ENCODE results near the gene BEST4. TPM values are rescaled to one million over a fixed set of nuclear protein-coding genes. Genes with fewer than 3 reads are reported as not detected.

The BEST4 gene
- total RNA-seq, 1 donor from 2014 or later = 0.91 TPM

DNA sequence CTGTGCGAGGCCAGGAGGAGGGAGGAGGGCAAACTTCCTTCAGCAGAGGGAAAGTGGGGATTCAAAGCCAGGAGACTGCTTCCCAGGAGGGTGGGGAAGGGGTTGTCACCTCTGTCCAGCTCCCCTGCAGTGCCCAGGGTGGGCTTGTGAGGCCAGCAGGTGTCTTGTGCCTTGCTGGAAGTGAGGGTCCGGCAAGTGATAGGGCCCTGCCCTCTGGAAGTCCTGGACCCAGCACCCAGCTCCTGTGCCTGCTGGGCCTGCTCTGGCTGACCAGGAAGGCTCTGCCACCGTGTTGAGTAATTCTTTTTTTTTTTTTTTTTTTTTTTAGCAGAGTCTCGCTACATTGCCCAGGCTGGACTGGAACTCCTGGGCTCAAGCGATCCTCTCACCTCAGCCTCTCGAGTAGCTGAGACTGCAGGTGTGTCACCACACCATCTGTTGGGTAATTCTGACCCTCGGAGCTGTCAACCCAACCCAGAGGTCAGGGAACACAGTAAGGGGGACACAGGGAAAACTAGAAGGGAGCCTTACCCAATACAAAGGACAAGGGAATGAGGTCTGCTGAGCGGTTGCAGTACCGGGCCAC, 1.0 kb downstream of the BEST4 start:
- DNase-seq (ENCODE audit: low spot score) = no peak
- H3K36me3 Mint-ChIP-seq (ENCODE audit: low read depth) = peaks cover 16% of the 10 kb centered on the region
- H3K4me3 Mint-ChIP-seq (ENCODE audit: low read depth) = peak overlapping the region; percentile 72
- intact Hi-C loops (cut with micrococcal nuclease) = loop anchor here (5.0 kb wide), 2 partner anchors 35 to 225 kb away; partner anchors contain the start of genes HECTD3 and UROD
- no peak overlapping the region for H3K27ac Mint-ChIP-seq
- no peaks in the 10 kb centered on the region for H3K9me3 Mint-ChIP-seq
- H3K27me3 Mint-ChIP-seq (ENCODE audit: low read depth) = no peaks in the 10 kb centered on the region
- peaks cover 28% of the 10 kb centered on the region for H3K4me1 Mint-ChIP-seq (ENCODE audit: low read depth)

DNA sequence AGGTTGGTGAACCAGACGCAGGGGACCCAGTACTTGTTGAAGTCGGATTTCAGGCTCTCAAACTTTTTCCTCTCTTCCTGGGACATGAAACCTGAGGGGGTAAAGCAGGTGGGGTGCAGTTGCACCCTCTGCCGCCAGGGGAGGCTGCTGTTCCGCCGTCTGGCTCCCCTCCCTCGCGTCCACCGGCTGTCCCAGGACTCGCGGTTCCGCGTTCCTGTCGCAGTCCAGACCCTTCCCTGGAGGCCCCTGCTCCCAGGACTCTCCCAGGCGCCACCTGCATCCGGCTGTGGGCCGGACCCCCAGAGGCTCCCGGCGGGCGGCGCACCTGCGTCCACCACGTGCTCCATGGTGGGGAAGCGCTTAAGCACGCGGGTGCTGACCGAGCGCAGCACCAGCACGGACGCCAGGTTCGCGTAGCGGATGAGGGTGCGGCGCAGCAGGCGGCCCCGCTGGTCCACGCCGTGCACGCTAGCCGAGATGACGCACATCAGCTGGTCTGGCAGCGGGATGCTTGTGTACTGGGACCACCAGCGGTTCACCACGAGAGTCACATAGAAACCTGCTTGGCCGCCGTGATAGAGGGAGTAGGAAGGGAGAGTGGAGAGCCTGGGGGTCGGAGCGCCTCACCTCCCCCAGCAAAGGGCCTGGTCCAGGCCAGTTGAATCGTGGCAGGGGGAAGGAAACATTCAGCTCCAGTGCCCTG, 1.7 kb downstream of the BEST4 start:
- H3K27ac Mint-ChIP-seq = peak overlapping the region; percentile 80
- H3K4me3 Mint-ChIP-seq (ENCODE audit: low read depth) = peak overlapping the region; percentile 72
- H3K9me3 Mint-ChIP-seq = no peaks in the 10 kb centered on the region
- peaks cover 29% of the 10 kb centered on the region for H3K4me1 Mint-ChIP-seq (ENCODE audit: low read depth)
- peaks cover 22% of the 10 kb centered on the region for H3K36me3 Mint-ChIP-seq (ENCODE audit: low read depth)
- H3K27me3 Mint-ChIP-seq (ENCODE audit: low read depth) = no peaks in the 10 kb centered on the region
- peak; percentile 72 for DNase-seq (ENCODE audit: low spot score)
- intact Hi-C loops (cut with micrococcal nuclease) = loop anchor here (5.0 kb wide), 2 partner anchors 36 to 226 kb away; partner anchors contain the start of genes HECTD3 and UROD

DNA sequence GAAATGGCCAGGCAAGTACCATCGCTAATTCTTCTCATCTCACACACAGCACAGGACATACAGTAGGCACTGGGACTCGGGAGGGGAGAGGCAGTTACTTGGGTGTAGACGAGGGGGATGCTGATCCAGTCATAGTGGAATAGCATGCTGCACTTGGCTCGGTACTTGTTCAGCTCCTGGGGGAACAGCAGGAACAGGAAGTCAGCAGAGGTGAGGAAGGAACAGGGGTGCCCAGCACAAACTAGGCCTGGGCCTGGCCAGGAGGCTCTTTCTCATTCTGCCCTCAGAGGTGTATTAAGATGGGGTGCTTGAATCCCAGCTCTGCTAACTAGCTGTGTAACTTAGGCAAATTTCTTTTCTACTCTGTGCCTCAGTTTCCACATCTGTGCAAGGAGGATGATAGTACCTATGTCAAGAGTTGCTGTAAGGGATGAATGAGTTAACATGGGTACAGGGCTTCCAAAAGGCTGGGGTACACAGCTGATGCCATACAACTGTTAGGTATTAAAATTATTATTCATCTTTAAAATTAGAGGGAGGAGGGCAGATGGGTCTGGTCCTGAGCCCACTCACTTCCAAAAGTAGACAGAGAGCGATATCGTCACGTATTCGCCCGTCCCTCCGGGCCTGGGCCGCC, 2.4 kb downstream of the BEST4 start:
- H3K36me3 Mint-ChIP-seq (ENCODE audit: low read depth) = peaks cover 29% of the 10 kb centered on the region
- H3K9me3 Mint-ChIP-seq = no peaks in the 10 kb centered on the region
- intact Hi-C loops (cut with micrococcal nuclease) = loop anchor here (2.0 to 5.0 kb wide), 3 partner anchors 13 to 227 kb away; partner anchors contain the start of genes HECTD3 and UROD
- H3K27me3 Mint-ChIP-seq (ENCODE audit: low read depth) = no peaks in the 10 kb centered on the region
- peaks cover 31% of the 10 kb centered on the region for H3K4me1 Mint-ChIP-seq (ENCODE audit: low read depth)
- peak overlapping the region; percentile 72 for H3K4me3 Mint-ChIP-seq (ENCODE audit: low read depth)
- H3K27ac Mint-ChIP-seq = peak overlapping the region; percentile 46
- DNase-seq (ENCODE audit: low spot score) = no peak

DNA sequence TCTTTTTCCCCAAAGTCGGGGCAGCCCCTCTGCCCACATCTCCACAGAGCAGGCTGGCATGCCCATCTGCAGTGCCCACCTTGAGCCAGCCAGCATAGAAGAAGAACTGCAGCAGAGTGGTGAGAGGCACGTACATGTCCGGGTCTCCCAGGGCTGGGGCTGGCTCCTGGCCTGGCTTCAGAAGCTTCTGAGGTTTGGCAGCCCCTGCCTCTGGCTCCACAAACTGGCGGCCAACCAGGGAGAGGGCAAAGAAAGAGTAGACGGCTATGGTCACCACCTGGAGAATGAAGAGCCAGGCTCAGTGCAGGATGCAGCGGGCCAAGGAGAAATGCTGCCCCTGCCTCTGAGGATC, 3.0 kb downstream of the BEST4 start:
- intact Hi-C loops (cut with micrococcal nuclease) = loop anchor here (2.0 to 5.0 kb wide), 3 partner anchors 14 to 227 kb away; partner anchors contain the start of genes HECTD3 and UROD
- DNase-seq (ENCODE audit: low spot score) = no peak
- peaks cover 35% of the 10 kb centered on the region for H3K36me3 Mint-ChIP-seq (ENCODE audit: low read depth)
- peak overlapping the region; percentile 63 for H3K27ac Mint-ChIP-seq
- no peaks in the 10 kb centered on the region for H3K27me3 Mint-ChIP-seq (ENCODE audit: low read depth)
- peak overlapping the region; percentile 72 for H3K4me3 Mint-ChIP-seq (ENCODE audit: low read depth)
- no peaks in the 10 kb centered on the region for H3K9me3 Mint-ChIP-seq
- peaks cover 35% of the 10 kb centered on the region for H3K4me1 Mint-ChIP-seq (ENCODE audit: low read depth)

DNA sequence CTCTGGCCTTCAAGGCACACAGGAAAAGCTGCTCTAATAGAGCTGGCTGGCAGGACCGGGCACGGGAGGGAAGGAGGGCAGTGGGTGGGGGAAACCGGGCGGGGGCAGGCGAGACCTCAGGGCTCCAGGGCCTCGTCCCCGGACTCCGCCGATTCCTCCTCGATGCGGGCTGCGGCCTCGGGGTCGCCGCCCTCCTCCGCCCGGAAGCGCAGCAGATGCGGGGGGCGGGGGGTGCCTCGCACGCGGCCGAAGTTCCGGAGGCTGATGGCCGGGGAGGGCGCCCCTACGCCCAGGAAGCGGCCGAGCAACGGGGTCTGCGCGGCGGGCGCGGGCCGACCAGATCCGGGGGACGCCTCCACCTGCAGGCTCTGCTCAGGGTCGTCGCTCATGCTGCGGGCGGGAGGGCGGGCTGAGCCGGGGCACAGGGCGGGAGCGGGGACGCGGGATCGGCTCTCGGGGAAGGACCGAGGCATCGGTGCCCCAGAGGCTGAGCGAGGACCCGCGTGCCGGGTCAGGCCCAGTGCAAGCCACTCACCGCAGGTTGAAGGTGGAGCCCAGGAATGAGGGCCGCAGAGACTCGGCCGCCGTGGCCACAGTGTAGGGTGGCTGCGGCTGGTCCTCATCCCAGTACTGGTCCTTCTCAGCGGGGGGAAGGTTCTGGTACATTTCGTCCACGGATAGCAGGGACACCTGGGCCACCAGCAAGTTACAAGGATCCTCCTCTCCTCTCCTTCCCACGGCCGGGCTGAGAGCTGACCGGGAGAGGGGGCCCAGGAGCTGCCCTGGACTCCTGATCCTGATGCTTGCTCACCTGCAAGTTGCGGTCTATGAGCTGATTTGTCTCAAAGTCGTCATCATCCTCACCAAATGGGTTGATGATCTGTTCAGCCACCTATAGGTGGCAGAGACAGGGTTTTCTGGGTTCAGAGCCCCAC, 3.6 kb downstream of the BEST4 start:
- no peak for DNase-seq (ENCODE audit: low spot score)
- Mint-ChIP-seq H3K36me3 (ENCODE audit: low read depth) (peaks cover 41% of the 10 kb centered on the region), H3K9me3 (no peaks in the 10 kb centered on the region), H3K27ac (peak overlapping the region; percentile 63), H3K4me1 (ENCODE audit: low read depth) (peaks cover 35% of the 10 kb centered on the region), H3K27me3 (ENCODE audit: low read depth) (no peaks in the 10 kb centered on the region), H3K4me3 (ENCODE audit: low read depth) (peak overlapping the region; percentile 56)
- intact Hi-C loops (cut with micrococcal nuclease) = loop anchor here (2.0 to 5.0 kb wide), 3 partner anchors 14 to 228 kb away; partner anchors contain the start of genes HECTD3 and UROD

DNA sequence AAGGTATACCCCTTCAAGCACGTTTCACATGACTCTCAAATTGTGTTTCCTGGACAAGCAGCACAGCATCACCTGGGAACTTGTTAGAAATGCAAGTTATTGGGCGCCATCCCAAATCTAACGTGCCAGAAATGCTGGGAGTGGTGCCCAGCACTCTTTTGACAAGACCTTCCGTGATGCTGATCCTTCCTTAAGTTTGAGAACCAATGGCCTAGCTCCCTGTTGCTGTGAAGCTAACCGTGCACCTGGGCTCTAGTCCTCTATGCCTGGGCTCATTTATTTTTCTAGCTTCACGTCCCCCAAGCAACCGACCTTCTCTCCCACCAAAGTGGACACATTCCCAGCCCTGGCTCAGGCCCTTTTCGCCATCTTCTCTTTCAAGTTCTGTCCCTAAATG, 4.3 kb downstream of the BEST4 start:
- peak overlapping the region; percentile 43 for H3K4me3 Mint-ChIP-seq (ENCODE audit: low read depth)
- H3K27ac Mint-ChIP-seq = peak overlapping the region; percentile 36
- intact Hi-C loops (cut with micrococcal nuclease) = loop anchor here (1.0 to 2.0 kb wide), 2 partner anchors 8 to 15 kb away; partner anchors contain the start of gene RPS8
- no peaks in the 10 kb centered on the region for H3K9me3 Mint-ChIP-seq
- peaks cover 48% of the 10 kb centered on the region for H3K36me3 Mint-ChIP-seq (ENCODE audit: low read depth)
- H3K4me1 Mint-ChIP-seq (ENCODE audit: low read depth) = peaks cover 36% of the 10 kb centered on the region
- H3K27me3 Mint-ChIP-seq (ENCODE audit: low read depth) = no peaks in the 10 kb centered on the region
- no peak for DNase-seq (ENCODE audit: low spot score)

DNA sequence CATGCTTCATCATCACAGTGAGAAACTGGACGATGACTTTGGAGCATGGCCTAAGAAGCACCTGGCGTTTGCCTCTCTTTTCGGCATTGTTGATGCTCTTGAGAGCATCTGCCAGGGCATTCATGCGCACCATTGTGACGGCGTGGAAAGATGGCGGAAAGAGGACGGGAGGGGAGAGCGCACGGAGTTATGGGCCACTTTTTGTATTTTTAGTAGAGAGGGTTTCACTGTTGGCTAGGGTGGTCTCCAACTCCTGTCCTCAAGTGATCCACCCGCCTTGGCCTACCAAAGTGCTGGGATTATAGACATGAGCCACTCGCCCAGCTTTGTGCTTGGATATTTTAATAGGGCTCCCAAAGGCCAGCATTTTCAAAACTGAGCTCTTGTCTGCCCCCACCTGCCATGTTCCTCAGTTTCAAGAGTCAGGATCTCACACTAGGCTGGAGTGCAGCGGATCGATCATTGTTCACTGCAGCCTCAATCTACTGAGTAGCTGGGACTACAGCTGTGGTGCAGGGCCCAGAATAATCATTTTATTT, 7.3 kb downstream of the BEST4 start:
- intact Hi-C loops (cut with micrococcal nuclease) = no loop called here
- DNase-seq (ENCODE audit: low spot score) = no peak
- Mint-ChIP-seq H3K4me3 (ENCODE audit: low read depth) (no peak overlapping the region), H3K9me3 (no peaks in the 10 kb centered on the region), H3K27me3 (ENCODE audit: low read depth) (no peaks in the 10 kb centered on the region), H3K4me1 (ENCODE audit: low read depth) (peaks cover 43% of the 10 kb centered on the region), H3K36me3 (ENCODE audit: low read depth) (peaks cover 79% of the 10 kb centered on the region), H3K27ac (no peak overlapping the region)

DNA sequence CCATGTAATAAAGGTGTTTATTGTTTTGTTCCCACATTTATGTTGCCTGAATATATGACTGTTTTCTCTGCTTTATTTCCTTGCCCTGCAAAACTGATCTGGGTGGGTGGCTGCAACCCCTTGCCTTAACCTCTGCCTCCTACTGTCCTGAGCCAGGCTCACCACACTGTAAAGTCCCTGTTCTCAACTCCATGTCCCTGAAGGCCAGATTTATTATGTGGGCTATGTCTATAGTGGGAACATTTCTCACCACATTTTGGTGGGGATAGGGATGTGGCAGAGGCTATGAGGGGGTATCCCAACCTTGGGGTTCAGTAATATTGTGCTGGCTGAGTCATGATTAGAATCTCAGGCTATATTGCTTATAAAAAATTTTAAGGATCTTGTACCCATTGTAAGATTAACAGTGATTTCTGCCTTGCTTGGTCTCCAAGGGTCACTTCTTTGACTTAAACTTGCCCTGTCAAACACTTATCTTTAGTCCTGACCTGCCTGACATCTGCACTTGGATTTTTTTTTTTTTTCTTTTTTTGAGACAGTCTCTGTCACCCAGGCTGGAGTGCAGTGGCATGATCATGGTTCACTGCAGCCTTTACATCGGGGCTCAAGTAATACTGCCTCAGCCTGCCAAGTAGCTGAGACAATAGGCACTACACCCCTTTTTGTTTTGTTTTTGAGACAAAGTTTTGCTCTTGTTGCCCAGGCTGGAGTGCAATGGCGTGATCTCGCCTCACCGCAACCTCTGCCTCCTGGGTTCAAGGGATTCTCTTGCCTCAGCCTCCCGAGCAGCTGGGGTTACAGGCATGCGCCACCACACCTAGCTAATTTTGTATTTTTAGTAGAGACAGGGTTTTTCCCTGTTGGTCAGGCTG, 9.0 kb downstream of the BEST4 start:
- H3K4me3 Mint-ChIP-seq (ENCODE audit: low read depth) = peak overlapping the region; percentile 71
- peak overlapping the region; percentile 63 for H3K27ac Mint-ChIP-seq
- no peaks in the 10 kb centered on the region for H3K27me3 Mint-ChIP-seq (ENCODE audit: low read depth)
- H3K4me1 Mint-ChIP-seq (ENCODE audit: low read depth) = peaks cover 37% of the 10 kb centered on the region
- H3K36me3 Mint-ChIP-seq (ENCODE audit: low read depth) = peaks cover 84% of the 10 kb centered on the region
- intact Hi-C loops (cut with micrococcal nuclease) = no loop called here
- DNase-seq (ENCODE audit: low spot score) = no peak
- no peaks in the 10 kb centered on the region for H3K9me3 Mint-ChIP-seq

DNA sequence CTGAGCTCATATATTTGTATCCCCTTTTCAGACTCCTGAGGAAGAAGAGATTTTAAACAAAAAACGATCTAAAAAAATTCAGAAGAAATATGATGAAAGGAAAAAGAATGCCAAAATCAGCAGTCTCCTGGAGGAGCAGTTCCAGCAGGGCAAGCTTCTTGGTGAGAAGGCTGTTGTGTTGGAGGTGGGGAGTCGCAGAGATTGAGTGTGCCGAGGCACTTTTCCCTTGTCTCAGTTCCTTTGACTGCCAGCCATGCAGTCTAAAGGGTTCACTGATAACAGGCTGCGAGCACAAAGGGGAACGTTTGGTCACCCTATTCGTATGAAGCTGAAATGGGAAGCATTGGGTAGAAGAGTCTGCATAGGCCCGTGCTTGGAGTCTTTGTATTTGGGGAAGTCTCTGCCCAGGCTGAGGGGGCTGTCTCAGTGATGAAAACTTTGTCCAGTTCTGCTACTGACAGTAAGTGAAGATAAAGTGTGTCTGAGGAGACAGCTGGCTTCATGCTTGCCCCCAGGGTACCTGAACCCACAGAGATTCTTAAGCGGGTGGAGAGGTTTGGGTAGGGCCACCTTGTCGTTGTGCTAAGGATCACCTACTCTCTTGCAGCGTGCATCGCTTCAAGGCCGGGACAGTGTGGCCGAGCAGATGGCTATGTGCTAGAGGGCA, 9.9 kb downstream of the BEST4 start:
- Mint-ChIP-seq H3K4me1 (ENCODE audit: low read depth) (peaks cover 30% of the 10 kb centered on the region), H3K27ac (peak overlapping the region; percentile 75), H3K36me3 (ENCODE audit: low read depth) (peaks cover 77% of the 10 kb centered on the region), H3K9me3 (no peaks in the 10 kb centered on the region), H3K4me3 (ENCODE audit: low read depth) (peak overlapping the region; percentile 88), H3K27me3 (ENCODE audit: low read depth) (no peaks in the 10 kb centered on the region)
- intact Hi-C loops (cut with micrococcal nuclease) = no loop called here
- no peak for DNase-seq (ENCODE audit: low spot score)

DNA sequence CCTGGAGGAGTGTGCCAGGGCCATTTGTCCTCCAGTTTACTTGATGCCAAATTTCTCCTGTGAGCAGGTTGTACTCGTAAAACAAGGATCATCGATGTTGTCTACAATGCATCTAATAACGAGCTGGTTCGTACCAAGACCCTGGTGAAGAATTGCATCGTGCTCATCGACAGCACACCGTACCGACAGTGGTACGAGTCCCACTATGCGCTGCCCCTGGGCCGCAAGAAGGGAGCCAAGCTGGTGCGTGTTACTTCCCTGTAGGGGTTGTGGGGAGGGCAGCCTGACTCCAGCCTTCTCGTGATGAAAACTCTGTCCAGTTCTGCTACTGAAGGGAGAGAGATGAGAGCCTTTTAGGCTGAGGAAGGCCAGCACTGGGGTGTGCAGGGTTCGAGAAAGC, 10.4 kb downstream of the BEST4 start:
- no peak for DNase-seq (ENCODE audit: low spot score)
- H3K36me3 Mint-ChIP-seq (ENCODE audit: low read depth) = peaks cover 73% of the 10 kb centered on the region
- H3K4me1 Mint-ChIP-seq (ENCODE audit: low read depth) = peaks cover 29% of the 10 kb centered on the region
- no peaks in the 10 kb centered on the region for H3K27me3 Mint-ChIP-seq (ENCODE audit: low read depth)
- peak overlapping the region; percentile 88 for H3K4me3 Mint-ChIP-seq (ENCODE audit: low read depth)
- no peaks in the 10 kb centered on the region for H3K9me3 Mint-ChIP-seq
- peak overlapping the region; percentile 75 for H3K27ac Mint-ChIP-seq
- intact Hi-C loops (cut with micrococcal nuclease) = no loop called here

DNA sequence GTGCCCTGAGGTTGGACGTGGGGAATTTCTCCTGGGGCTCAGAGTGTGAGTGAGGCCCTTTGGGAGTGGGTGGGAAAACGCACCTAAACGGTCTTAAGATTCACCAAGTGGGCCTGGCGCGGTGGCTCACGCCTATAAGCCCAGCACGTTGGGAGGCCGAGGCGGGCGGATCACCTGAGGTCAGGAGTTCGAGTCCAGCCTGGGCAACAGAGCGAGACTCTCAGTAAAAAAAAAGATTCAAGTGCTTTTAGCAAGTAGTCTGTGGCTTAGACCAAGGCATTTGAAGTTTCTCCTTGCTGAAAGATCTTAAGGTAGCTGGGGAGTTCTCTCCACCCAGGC, 11.3 kb downstream of the BEST4 start:
- Mint-ChIP-seq H3K27me3 (ENCODE audit: low read depth) (no peaks in the 10 kb centered on the region), H3K9me3 (no peaks in the 10 kb centered on the region), H3K4me3 (ENCODE audit: low read depth) (peak overlapping the region; percentile 88), H3K36me3 (ENCODE audit: low read depth) (peaks cover 66% of the 10 kb centered on the region), H3K27ac (peak overlapping the region; percentile 93), H3K4me1 (ENCODE audit: low read depth) (peaks cover 29% of the 10 kb centered on the region)
- intact Hi-C loops (cut with micrococcal nuclease) = no loop called here
- DNase-seq (ENCODE audit: low spot score) = no peak

Measured in activated T-helper 2 cell treated with anti-CD3 and anti-CD28 coated beads, Interferon-gamma antibody, Interleukin-2, Interleukin-4, amounts not matched to agents 10 μg/mL and 5 μg/mL and 100 μg/mL, durations not matched to agents 14 hours and 24 hours and 36 hours (primary cell).